Measurements from ENCODE around the gene MROH7. TPM values are rescaled to one million over a fixed set of nuclear protein-coding genes. Genes with fewer than 3 reads are reported as not detected.

Gene MROH7
- total and polyA plus RNA-seq, 4 donors, result 0.21 to 3.4 (median 1.9) TPM

DNA sequence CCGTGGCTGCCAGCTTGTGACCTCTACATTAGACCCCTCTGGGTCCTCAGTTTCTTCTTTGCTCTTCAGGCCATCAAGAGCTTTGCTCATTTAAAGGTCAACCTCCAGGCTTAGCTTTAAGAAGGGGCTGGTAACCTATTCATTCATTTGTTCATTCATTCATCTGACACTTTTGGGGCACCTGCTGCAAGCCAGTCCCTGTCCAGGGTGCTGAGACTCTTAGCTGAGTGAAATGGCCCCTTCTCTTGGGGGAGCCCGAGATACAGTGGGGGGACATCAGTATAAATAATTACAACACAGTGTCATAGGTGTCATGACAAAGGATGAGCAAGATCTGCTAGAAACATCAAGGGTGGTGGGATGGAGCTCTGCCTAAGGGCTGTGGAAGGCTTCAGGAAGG is 63.6 kb downstream of the MROH7 start:
- H3K36me3 ChIP-seq (ENCODE audit: control insufficient read depth in 4 of 4, insufficient read depth in 4 of 4, low read length in 4 of 4), result peaks cover 0 to 9% (median 0%) of the 10 kb centered on the region in 4 donors
- 74 to 79% methylated on average over 2 of the region's 2 CpGs for WGBS, 2 donors
- DNase-seq (no peak), ATAC-seq (ENCODE audit: insufficient read depth, low FRiP score) (no peak)
- TF ChIP-seq CTCF (IDR thresholded peaks at IDR 0.05; ENCODE audit: control extremely low read depth, extremely low read depth), result no peak
- peaks cover 0 to 2% (median 0%) of the 10 kb centered on the region in 3 donors for H3K27me3 ChIP-seq (ENCODE audit: control insufficient read depth in 3 of 3, insufficient read depth in 3 of 3, low read length in 2 of 3)
- H3K9ac ChIP-seq (ENCODE audit: insufficient read depth in 1 of 2, low read length in 2 of 2), result no peak overlapping the region
- no peaks in the 10 kb centered on the region for H3K4me1 ChIP-seq (ENCODE audit: control insufficient read depth in 5 of 5, insufficient read depth in 5 of 5, low read length in 5 of 5)
- no peak overlapping the region for H3K4me3 ChIP-seq
- no peaks in the 10 kb centered on the region for H3K9me3 ChIP-seq (ENCODE audit: control insufficient read depth in 4 of 4, insufficient read depth in 3 of 4, low read length in 3 of 4)
- no peak overlapping the region for H3K27ac ChIP-seq (ENCODE audit: low read depth in 1 of 2, low read length in 1 of 2)

- no peak overlapping the region for H3K4me3 ChIP-seq
- TF ChIP-seq CTCF (IDR thresholded peaks at IDR 0.05; ENCODE audit: control extremely low read depth, extremely low read depth), result no peak
- WGBS, 2 donors, result 85 to 97% methylated on average over 4 of the region's 4 CpGs
- H3K4me1 ChIP-seq (ENCODE audit: control insufficient read depth in 5 of 5, insufficient read depth in 5 of 5, low read length in 5 of 5), result no peaks in the 10 kb centered on the region
- H3K9me3 ChIP-seq (ENCODE audit: control insufficient read depth in 4 of 4, insufficient read depth in 3 of 4, low read length in 3 of 4), result no peaks in the 10 kb centered on the region
- peaks cover 0 to 2% (median 0%) of the 10 kb centered on the region in 3 donors for H3K27me3 ChIP-seq (ENCODE audit: control insufficient read depth in 3 of 3, insufficient read depth in 3 of 3, low read length in 2 of 3)
- ATAC-seq (ENCODE audit: insufficient read depth, low FRiP score) (no peak), DNase-seq (no peak)
- H3K27ac ChIP-seq (ENCODE audit: low read depth in 1 of 2, low read length in 1 of 2), result no peak overlapping the region
- H3K36me3 ChIP-seq (ENCODE audit: control insufficient read depth in 4 of 4, insufficient read depth in 4 of 4, low read length in 4 of 4), result peaks cover 0 to 9% (median 0%) of the 10 kb centered on the region in 4 donors
- H3K9ac ChIP-seq (ENCODE audit: insufficient read depth in 1 of 2, low read length in 2 of 2), result no peak overlapping the region
These were observed 64.8 kb downstream of the MROH7 start for GRCh38 chr1:54706419-54706818.

- no peak for TF ChIP-seq CTCF (IDR thresholded peaks at IDR 0.05; ENCODE audit: control extremely low read depth, extremely low read depth)
- Histone ChIP-seq H3K27ac (ENCODE audit: low read depth in 1 of 2, low read length in 1 of 2) (no peak overlapping the region), H3K9ac (ENCODE audit: insufficient read depth in 1 of 2, low read length in 2 of 2) (no peak overlapping the region), H3K27me3 (ENCODE audit: control insufficient read depth in 3 of 3, insufficient read depth in 3 of 3, low read length in 2 of 3) (peaks cover 0 to 2% (median 0%) of the 10 kb centered on the region in 3 donors), H3K9me3 (ENCODE audit: control insufficient read depth in 4 of 4, insufficient read depth in 3 of 4, low read length in 3 of 4) (no peaks in the 10 kb centered on the region), H3K4me1 (ENCODE audit: control insufficient read depth in 5 of 5, insufficient read depth in 5 of 5, low read length in 5 of 5) (no peaks in the 10 kb centered on the region), H3K4me3 (no peak overlapping the region), H3K36me3 (ENCODE audit: control insufficient read depth in 4 of 4, insufficient read depth in 4 of 4, low read length in 4 of 4) (peaks cover 0 to 4% (median 0%) of the 10 kb centered on the region in 4 donors)
- ATAC-seq (ENCODE audit: insufficient read depth, low FRiP score) (no peak), DNase-seq (no peak)
These were observed 66.8 kb downstream of the MROH7 start for GRCh38 chr1:54708385-54708784.
